HG03066 (cell line): Measurements from ENCODE around the gene NDUFS8.

Experiments
- ATAC-seq: cut with Tn5 transposase; IDR thresholded peaks from one replicate; pipeline ENCODE4 v1.9.1; 2021; ENCODE audit warnings: low read depth; ENCODE audit not compliant: unreplicated experiment

NDUFS8 gene

DNA sequence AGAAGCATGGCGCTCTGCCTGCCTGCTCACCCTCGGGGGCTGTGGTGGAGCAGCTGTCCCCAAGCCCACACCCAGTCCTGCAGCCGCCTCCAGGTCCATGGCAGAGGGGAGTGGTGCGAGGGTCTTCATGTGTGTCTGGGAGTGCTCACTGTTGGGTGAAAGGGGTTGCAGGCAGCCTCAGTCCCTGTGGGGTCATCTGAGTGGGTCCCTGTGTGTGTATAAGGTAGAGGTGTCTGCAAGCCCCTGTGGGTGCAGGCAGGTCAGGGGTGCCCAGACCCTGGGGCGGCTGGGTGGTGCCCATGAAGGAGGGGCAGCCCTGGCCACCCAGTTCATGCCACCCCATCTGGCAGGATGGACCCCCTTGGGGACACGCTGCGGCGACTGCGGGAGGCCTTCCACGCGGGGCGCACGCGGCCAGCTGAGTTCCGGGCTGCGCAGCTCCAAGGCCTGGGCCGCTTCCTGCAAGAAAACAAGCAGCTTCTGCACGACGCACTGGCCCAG lies 15.5 kb upstream of the NDUFS8 start:
- ATAC-seq: no peak

DNA sequence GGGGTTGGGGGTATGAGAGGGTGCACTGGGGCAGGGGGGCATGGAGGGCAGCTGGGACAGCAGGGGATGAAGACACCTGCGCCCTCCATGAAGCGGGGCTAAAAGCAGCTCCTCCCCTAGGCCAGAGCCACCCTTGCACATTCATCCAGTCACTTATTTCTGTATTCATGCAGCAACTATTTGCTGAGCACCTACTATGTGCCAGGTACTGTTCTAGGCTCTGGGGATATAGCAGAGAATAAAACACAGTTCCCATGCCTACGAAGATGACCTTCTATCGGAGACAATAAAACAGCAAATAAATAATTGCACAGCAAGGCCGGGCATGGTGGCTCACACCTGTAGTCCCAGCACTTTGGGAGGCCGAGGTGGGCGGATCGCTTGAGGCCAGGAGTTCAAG lies 15.0 kb upstream of the NDUFS8 start:
- ATAC-seq: no peak

DNA sequence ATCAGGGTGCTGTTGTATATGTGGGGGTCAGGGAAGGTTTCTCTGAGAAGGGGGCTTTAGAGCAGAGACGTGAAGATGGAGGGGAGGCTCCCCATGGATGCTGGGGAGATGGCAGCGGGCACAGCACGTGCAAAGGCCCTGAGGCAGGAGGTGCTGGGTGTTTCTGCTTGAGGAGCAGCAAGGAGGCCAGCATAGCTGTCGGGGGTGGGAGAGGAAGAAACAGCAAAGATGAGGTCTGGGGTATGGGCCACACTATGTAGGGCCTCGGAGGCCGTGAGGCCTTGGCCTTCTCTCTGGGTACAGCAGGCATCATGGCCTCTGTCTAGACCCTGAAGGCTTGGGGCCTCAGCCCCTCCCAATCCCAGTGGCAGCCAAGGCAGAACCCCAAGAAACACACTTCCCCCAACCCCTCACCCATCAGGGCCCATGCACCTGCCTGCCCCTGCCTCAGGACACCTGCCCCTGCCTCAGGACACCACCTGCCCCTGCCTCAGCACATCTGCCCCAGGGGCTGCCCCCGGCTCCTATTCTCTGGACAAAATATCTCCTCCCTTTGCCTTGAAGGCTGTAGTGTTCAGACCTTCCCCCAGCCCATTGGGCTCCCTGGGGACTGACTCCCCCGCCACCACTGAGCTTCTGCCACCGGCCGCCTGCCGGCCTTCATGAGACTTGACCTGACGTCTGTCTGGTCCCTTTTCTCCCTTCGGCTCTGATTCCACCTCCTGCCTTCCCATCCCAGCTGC lies 14.1 kb upstream of the NDUFS8 start:
- ATAC-seq: no peak

DNA sequence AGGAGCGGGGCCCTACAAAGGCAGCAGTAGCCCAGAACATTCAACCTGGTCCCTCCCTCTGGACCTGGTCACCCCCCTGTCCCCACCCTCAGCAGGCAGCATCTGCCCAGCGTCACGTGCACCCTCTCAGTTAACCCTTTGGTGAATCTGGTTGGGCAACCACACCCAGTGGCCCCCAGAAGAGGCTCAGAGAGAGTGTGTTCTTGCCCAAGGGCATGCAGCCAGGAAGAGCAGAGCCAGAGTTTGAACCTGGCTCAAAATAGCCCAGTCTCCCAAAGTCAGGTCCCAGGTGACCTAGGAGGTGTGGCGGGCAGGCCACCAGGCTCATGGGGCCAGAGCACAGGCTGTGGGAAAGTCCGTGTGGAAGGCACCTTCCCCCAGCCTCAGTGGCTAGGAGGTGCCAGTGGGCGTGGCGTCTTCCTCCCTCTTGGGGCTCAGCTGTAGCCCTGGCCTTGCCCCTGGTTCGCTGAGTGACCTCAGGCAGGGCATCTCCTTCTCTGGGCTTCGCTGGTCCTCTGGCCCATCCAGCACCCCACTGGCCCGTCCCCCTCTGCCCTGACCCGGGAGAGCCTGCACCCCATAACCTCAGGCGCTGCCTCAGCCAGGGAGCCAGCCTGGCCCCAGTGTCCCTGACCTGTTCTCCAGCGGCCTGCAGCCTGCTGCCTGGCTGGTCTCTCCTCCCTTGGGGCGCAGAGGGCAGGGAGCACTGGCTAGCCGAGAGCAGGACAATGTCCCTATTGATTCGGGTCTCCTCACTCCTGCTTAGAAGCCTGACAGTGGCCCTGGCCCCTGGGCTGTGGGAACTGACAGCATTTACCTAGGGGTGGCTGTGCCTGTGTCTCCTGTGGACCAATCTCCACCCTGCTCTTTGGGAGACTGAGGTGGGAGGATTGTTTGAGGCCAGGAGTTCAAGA lies 13.3 kb upstream of the NDUFS8 start:
- no peak for ATAC-seq

DNA sequence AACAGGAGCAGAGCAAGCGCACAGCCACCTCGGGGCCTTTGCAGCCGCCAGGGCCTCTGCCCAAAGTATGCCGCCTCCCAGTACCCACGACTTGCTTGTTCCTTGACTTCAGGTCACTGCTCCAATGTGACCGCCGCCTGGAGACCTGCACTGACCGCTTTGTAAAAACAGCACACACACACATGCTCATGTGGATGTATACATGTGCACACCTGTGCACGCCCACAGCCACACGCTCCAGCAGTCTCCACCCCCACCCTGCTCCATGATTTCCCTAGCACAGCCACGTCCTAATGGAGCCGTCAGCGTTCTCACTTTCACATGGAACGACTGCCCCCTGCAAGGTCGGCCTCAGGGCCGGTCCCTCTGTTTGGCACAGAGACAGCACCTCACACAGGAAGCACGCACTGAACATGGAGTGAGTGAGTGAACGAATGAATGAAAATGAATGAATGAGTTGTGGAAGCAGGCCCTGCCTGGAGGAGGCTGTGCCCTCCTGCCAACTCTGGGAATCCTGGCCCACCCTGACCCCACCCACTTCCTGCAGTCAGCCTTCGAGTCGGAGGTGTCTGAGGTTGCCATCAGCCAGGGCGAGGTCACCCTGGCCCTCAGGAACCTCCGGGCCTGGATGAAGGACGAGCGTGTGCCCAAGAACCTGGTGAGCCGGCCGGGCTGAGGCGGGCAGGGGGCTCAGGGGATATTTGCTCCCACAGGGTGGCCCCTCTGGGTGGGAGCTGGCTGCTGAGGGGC lies 12.3 kb upstream of the NDUFS8 start:
- ATAC-seq: no peak

DNA sequence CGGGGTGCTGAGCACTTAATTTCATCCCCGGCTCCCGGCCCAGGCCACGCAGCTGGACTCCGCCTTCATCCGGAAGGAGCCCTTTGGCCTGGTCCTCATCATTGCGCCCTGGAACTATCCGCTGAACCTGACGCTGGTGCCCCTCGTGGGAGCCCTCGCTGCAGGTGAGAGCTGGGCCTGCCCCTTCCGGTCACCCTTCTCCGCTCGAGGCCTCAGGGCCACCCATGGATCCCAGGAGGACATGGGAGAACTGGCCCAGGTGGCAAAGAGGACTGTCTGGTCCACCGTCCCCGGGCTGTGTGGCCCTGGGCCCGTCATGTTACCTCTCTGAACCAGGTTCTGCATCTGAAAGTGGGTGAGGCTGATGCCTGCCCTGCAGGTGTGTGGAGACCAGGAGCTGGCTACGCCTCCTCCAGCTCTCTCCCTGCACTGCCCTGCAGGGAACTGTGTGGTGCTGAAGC lies 11.7 kb upstream of the NDUFS8 start:
- ATAC-seq: no peak

DNA sequence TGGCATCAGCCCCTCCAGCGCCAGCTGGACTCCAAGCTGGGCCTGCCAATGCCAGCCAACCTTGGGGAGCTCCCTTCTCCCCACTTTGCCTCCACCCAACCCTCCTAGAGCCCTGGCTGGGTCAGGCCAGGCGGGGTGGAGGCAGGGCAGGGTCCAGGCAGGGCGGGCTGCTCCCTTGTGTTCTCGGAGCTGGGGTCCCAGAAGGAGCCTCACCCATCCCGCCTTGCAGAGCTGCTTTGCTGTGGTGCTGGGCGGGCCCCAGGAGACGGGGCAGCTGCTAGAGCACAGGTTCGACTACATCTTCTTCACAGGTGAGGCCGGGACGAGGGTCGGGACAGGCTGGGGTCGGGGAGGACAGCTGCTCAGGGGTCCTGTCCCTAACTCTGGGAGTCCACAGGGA lies 11.0 kb upstream of the NDUFS8 start:
- ATAC-seq: no peak

DNA sequence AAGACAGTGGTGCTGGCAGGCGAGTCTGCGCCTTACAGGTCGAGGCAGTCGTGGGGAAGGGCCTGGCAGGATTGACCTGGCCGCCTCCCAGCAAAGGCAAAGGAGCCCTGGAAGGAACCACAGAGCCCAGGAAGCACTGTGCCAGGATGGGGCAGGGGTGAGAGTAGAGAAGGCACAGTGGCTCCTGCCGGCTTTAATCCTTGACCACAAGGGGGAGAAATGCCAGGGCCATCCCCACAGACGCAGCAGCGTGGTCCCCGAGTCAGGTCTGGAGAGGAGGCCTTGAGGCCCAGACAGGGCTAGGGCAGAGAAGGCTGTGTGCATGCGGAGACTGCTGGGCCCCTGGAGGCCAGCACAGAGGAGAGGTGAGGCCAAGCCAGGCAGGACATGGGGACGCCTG lies 9.9 kb upstream of the NDUFS8 start:
- ATAC-seq: no peak

DNA sequence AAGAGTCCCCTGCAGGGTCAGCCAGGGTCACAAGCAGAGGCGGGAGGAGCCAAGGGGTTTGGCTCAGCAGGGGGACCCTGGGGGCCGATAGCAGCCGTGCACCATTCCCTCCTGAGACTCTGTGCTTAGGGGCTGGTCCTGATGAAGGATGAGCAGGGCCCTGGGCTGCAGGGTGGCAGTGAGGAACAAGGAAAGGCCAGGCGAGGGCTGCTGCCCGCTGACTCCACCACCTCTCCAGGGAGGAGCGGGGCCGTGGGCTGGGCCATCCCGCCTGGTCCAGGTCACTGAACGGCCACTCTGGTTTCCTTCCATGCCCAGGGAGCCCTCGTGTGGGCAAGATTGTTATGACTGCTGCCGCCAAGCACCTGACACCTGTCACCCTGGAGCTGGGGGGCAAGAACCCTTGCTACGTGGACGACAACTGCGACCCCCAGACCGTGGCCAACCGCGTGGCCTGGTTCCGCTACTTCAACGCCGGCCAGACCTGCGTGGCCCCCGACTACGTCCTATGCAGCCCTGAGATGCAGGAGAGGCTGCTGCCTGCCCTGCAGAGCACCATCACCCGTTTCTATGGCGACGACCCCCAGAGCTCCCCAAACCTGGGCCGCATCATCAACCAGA lies 9.2 kb upstream of the NDUFS8 start:
- no peak for ATAC-seq

DNA sequence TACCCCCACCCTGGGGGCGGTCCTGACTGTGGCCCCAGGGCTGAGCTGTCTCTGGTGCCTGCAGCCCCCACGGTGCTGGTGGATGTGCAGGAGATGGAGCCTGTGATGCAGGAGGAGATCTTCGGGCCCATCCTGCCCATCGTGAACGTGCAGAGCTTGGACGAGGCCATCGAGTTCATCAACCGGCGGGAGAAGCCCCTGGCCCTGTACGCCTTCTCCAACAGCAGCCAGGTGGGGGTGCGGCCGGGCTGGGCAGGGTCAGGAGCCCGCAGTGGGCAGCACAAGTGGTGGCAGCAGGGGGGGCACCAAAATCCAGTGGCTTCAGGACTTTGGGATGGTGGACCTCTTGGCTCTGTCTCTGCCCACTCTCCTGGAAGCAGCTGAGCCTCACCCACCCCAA lies 8.0 kb upstream of the NDUFS8 start:
- no peak for ATAC-seq

DNA sequence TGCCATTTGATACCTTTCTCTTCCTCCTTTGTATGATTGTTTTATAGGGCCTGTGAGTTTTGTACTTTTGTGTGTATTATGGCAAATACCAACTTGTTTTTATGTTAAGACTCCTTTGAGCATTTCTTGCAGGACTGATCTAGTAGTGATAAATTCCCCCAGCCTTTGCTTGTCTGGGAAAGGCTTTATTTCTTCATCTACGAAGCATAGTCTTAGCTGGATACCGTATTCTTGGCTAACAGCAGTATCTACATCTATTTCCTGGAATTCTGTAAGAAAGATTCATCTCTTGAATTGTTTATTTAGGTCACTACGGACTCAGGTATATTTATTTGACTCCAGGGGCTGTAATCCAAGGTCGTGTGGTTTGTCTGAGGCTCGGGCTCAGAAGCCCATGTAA lies 6.0 kb upstream of the NDUFS8 start:
- ATAC-seq: no peak

DNA sequence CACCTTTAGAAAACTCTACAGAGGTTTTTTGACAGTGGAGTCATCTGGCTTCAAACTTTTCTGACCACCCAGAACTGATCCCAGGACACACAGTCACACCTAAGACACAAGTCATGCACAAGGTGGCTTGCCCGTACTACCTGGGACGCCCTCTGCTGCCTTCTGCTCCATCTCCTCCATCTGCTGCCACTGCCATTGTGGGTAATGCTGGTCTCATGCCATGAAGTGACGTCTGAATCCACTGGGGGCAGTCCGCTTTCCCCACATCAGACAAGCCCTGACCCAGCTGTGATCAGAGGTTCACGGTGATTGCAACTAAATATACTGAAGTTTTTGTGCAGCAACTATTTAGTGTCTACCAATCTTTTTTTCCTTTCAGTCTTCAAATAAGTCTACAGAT lies 5.4 kb upstream of the NDUFS8 start:
- no peak for ATAC-seq

DNA sequence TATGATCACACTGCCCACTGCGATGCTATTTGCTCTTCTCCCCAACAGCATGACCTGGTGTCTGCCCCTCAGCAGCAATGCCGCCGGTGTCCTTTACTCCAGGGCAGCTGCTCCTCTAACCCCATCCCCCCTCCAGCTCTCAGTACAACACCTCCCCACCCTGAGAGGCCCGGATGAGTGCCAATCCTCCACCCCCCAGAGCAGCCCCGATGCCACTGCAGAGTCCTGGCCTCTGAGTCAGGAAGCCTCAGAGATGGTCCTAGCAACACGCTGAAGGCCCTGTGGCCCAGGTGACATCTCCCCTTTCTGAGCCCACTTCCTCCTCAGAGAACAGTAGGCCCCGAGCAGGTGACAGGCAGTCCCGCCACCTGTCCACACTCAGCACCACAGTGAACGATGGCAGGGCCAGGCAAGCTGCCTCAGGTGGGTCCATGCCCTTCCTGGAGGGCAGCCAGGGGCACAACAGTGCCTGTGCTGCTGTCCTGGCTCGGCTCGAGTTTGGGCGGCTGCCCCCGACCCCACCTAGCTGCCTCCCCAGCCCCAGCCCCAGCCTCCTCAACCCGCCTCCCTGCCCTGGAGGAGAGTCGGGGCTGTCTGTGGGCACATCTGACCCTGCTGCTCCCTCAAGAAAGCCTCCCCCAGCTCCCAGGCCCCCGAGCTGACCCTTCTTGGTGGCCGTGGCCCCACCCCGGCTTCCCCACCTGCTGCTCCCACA lies 3.9 kb upstream of the NDUFS8 start:
- no peak for ATAC-seq

DNA sequence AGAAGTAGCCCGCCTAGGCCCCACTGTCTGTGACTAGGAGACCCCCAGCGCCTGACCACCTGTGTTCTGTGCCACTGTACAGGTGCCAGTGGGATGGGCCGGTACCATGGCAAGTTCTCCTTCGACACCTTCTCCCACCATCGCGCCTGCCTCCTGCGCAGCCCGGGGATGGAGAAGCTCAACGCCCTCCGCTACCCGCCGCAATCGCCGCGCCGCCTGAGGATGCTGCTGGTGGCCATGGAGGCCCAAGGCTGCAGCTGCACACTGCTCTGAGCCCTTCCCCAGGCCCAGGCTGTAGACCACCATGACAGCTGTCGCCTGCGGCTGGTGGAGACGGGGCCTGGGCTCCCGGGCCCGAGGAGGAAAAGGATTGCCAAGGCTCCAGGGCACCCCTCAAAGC lies 2.8 kb upstream of the NDUFS8 start:
- ATAC-seq: no peak

DNA sequence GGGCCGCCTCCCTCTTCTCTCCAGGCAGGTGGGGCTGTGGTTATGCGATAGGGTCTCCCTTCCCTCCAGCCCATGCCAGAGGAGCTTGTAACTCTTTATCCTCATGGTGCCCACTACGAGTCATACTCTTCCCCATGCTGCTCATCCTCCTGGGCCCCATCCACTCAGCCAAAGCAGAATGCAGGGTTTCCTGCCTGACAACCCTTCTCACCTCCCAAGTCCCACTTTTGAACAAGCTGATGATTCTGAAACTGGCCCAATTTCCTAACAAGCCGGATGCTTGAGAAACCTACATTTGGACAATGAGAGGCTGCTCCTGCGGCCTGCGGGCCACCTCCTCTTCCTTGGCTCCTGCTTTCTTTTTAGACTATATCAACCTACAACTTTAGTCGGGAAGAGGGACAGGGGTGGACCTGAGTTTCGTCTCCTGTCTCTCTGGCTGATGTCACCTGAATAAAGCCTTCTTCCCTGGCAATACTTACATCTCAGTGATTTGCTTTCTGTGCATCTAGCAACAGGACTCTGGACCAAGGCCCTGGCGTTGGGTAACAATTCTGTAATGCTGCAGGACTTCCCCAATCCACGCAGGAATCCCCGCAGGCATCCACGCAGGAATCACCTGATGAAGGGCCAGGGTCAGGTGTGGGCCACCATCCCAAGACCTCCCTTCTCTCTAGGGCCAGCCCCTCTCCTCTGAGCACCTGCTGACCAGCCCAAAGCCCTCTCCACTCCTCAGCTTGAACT lies 1.5 kb upstream of the NDUFS8 start:
- ATAC-seq: no peak

DNA sequence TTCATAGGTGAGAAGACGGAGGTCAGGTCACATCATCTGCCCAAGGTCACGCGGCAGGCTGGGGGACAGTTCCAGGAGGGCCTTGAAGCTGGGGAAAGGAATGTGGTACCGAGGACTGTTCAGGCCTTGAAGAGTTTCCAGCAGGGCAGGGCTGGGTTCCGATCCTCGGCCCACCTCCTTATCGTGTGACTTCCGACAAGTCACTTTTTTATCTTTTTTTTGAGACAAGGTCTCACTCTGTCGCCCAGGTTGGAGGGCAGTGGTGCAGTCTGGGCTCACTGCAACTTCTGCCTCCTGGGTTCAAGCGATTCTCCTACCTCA lies 623 bp downstream of the NDUFS8 start:
- ATAC-seq: no peak

DNA sequence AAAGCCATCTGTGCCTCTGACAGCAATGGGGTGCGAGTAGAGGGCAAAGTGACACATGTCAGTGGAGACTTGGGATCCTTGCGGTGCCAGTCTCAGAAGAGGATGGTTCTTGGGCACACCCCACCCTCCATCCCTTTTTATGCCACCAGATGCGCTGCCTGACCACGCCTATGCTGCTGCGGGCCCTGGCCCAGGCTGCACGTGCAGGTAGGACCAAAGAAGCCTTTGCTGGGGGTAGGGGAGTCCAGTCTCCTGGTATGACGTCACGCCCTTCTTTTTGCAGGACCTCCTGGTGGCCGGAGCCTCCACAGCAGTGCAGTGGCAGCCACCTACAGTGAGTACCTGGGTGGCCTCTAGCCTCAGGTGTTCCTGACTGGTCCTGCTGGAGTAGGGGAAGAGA lies 1.5 kb downstream of the NDUFS8 start:
- ATAC-seq: no peak

DNA sequence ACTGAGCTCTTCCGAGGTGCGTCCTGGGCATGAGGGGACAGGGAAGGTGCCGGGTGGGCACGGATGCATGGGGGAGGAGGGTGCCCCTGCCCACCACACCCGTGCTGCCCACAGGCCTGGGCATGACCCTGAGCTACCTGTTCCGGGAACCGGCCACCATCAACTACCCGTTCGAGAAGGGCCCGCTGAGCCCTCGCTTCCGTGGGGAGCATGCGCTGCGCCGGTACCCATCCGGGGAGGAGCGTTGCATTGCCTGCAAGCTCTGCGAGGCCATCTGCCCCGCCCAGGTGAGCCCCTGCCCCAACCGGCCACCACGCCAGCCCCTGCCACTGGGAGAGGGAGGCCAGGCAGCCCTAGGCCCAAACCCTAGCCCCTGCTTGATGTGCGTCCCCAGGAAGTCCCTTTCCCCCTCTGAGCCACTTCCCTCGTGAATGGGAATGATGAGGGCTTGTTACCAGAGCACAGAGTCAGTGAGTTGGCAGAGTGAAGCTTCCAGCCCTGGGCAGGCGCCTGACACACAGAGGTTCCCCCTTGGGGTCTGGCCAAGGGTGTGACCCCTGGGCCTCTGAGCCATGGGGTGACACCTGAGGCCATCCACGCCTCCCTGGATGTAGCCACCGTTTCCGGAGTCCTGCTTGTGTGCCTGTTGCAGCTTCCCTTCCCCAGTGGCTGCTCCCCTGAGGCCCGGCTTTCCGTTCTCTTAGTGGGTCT lies 2.7 kb downstream of the NDUFS8 start:
- no peak for ATAC-seq

DNA sequence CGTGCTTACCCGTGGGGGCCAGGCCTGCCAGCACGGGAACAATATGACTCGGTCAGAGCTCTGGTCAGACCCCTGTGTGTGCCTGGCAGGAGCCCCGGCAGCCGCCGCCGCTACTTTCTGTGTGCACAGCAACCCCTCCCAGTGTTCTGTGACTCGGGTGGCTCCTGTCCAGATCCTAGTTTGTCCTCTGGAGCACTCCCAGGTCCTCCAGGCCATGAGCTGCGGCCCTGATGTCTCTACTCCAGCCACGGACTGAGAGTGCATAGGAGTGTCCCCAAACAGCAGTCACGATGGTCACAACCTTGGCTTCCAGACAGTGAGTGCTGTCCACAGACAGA lies 3.2 kb downstream of the NDUFS8 start:
- no peak for ATAC-seq
